Measurements from ENCODE around the gene LRIG1.

LRIG1 gene

DNA sequence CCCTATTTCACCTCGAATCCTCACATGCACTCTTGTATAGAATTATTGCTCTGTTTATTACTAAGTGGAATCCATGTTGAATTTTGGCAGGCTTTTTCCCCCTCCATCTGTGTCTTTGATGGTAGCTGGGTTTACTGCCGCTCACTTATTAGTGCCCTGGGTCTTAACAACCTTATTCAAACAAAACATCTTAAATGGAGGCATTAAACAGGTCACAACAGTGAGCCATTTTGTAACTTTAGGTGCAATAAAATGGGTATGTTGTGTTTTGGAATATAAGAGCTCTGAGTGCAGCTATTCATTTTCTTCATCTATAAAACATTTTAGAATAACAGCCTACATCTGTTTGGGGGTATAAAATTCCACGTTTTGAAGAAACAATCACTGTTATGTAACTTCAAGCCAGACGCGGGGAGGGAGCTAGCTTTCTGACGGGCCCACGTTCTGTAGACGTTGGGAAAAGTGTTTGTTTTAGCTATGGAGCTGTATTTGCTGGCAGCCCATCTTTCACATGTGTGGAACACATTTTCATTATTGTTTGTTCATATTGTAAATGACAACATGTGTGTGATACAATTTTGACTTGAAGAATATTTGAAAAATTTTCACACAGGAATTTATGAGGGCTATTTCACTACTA, 158.0 kb downstream of the LRIG1 start:
- no peak for DNase-seq

DNA sequence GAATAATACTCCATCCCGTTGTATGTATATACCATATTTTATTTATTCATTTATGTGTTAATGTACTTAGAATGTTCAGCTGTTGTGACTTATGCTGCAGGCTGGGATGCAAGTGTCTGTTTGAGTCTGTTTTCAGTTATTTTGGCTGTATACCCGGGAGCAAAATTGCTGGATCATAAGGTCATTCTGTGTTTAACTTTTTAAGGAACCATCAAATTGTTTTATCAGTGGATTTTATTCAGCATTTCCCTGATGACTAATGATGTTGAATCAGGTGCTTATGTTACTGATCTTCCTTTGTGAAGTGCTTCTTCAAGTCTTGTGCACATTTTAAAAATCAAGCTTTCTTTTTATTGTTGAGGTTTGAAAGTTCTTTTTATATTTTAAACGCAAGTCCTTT, 161.9 kb downstream of the LRIG1 start:
- no peak for DNase-seq

DNA sequence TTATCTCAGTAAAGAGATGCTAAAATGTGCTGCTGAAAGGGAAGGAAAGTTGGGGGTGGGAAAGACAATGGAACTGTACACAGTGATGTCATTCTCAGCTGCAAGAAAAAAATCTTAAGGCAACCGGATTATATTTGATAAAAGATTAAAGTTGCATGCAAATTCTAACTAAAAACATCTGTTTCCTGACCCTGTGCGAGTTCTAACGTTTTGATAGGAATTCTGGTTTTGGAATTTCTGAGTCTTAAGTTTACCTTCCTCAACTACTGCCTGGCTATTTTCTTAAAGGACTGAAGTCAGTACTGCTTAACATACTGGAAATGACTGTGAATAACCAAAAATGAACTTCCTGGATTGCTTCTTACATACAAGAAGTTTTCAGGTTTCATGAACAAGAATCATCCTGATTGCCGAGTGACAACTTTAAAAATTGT, 164.5 kb downstream of the LRIG1 start:
- no peak for DNase-seq

DNA sequence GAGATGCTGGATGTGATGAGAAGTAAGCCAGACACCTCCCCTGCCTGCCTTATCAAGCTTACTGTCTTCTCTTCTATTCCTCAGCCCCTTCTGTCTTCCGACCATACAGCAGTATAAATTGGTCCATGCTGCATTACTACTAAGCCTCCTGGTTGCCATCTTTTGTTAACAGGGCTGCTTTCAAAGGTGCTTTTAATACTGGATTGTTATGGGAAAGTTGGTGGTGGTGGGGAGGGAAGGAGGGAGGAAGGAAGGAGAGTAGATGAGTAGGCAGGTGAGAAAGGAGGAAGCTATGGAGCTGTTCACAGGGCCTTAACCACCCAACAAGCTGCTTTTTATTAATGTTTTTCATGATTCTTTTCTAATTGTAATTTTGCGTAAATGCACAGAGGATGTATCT, 165.2 kb downstream of the LRIG1 start:
- DNase-seq = no peak

Data from effector CD8-positive, alpha-beta T cell (primary cell).